OCI-LY3 (cell line): Measurements from ENCODE around the gene TDRD7.

Source experiments
- H2AFZ ChIP-seq: fragments of 200-600, 300-600 bp; shearing (Covaris generic); 2 replicates; pipeline ENCODE4 v1.6.0; 2014; ENCODE audit warnings: antibody characterized with exemption, low read depth, low read length
- H3K27ac ChIP-seq: fragments of 200-600, 300-600 bp; sonication (generic); 2 replicates; pipeline ENCODE4 v1.5.1; 2014; ENCODE audit warnings: mild to moderate bottlenecking, low read length, moderate library complexity, mixed read lengths
- H3K27me3 ChIP-seq: fragments of 200-600, 300-600 bp; sonication (generic); 2 replicates; pipeline ENCODE4 v1.6.1; 2014; ENCODE audit warnings: low read depth, low read length, mixed read lengths
- H3K36me3 ChIP-seq: fragments of 200-600, 300-600 bp; sonication (generic); replicated peaks from 2 replicates; pipeline ENCODE3; 2014; ENCODE audit warnings: low read depth, low read length, mixed read lengths
- H3K4me1 ChIP-seq: fragments of 300-600, 200-600 bp; sonication (generic); 2 replicates; pipeline ENCODE4 v1.6.1; 2014; ENCODE audit warnings: low read length, mixed read lengths
- H3K4me2 ChIP-seq: fragments of 200-600, 300-600 bp; sonication (generic); 2 replicates; pipeline ENCODE4 v1.6.1; 2014; ENCODE audit warnings: low read length, mixed read lengths
- H3K4me3 ChIP-seq: fragments of 300-600, 200-600 bp; sonication (generic); 2 replicates; pipeline ENCODE4 v1.5.1; 2014; ENCODE audit warnings: antibody characterized with exemption, mild to moderate bottlenecking, low read length, moderate library complexity
- H3K79me2 ChIP-seq: fragments of 300-600, 200-600 bp; shearing (Covaris generic); 2 replicates; pipeline ENCODE4 v1.6.1; 2014; ENCODE audit warnings: mild to moderate bottlenecking, low read length, mixed read lengths
- H3K9ac ChIP-seq: fragments of 300-600, 200-600 bp; shearing (Covaris generic); 2 replicates; pipeline ENCODE4 v1.6.0; 2014; ENCODE audit warnings: mild to moderate bottlenecking, low read length, moderate library complexity
- H3K9me3 ChIP-seq: fragments of 200-600, 300-600 bp; shearing (Covaris generic); 2 replicates; pipeline ENCODE4 v1.6.1; 2014; ENCODE audit warnings: low read length, mixed read lengths; ENCODE audit not compliant: insufficient read depth
- H4K20me1 ChIP-seq: fragments of 200-600, 300-600 bp; sonication (generic); 2 replicates; pipeline ENCODE4 v1.6.1; 2016; ENCODE audit warnings: low read length, mixed read lengths; ENCODE audit not compliant: insufficient read depth
- EZH2phosphoT487 ChIP-seq: fragments of 200-600 bp; shearing (Covaris generic); IDR thresholded peaks from 2 replicates; pipeline ENCODE4 v1.6.1; 2018; ENCODE audit warnings: antibody characterized with exemption, mixed run types, low read depth
- TF ChIP-seq, protein P1 (sequence below): fragments of 200-600, 300-600 bp; sonication (generic); IDR thresholded peaks from 2 replicates; pipeline ENCODE4 v1.5.1; 2014; ENCODE audit warnings: antibody characterized with exemption, low read length, low read depth

TDRD7 gene

DNA sequence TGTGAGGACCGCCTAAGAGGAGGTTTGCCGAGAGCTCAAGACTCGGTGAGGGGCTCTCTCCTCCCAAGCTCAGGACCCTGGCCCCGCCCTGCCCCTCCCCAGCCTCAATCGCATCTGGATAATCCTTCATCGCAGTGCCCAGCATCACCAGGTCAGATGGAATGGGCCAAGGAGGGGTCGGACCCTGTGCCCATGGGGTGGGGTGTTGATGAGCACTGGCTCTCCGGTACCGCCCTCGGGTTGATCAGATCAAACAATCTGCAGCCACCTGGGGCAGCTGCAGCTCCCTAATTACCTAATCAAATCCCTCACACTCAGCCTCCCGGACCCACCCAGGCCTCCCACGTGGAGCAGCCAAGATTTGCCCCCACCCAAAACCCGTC is 24.4 kb upstream of the TDRD7 start:
- Histone ChIP-seq H3K4me1 (peaks cover 58% of the 10 kb centered on the region), H3K79me2 (no peaks in the 10 kb centered on the region), H3K36me3 (no peaks in the 10 kb centered on the region), H3K9me3 (no peaks in the 10 kb centered on the region), H3K9ac (peak overlapping the region; percentile 88; the same call in 1 of the 2 replicates), H3K4me3 (peak overlapping the region; percentile 77), H4K20me1 (no peaks in the 10 kb centered on the region), H3K4me2 (peak overlapping the region; percentile 95), H2AFZ (peak overlapping the region; percentile 42; the same call in 1 of the 2 replicates), H3K27me3 (no peaks in the 10 kb centered on the region), H3K27ac (peak overlapping the region; percentile 92)
- TF ChIP-seq, protein P1, sequence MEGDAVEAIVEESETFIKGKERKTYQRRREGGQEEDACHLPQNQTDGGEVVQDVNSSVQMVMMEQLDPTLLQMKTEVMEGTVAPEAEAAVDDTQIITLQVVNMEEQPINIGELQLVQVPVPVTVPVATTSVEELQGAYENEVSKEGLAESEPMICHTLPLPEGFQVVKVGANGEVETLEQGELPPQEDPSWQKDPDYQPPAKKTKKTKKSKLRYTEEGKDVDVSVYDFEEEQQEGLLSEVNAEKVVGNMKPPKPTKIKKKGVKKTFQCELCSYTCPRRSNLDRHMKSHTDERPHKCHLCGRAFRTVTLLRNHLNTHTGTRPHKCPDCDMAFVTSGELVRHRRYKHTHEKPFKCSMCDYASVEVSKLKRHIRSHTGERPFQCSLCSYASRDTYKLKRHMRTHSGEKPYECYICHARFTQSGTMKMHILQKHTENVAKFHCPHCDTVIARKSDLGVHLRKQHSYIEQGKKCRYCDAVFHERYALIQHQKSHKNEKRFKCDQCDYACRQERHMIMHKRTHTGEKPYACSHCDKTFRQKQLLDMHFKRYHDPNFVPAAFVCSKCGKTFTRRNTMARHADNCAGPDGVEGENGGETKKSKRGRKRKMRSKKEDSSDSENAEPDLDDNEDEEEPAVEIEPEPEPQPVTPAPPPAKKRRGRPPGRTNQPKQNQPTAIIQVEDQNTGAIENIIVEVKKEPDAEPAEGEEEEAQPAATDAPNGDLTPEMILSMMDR: no peak
- no peak for TF ChIP-seq EZH2phosphoT487

DNA sequence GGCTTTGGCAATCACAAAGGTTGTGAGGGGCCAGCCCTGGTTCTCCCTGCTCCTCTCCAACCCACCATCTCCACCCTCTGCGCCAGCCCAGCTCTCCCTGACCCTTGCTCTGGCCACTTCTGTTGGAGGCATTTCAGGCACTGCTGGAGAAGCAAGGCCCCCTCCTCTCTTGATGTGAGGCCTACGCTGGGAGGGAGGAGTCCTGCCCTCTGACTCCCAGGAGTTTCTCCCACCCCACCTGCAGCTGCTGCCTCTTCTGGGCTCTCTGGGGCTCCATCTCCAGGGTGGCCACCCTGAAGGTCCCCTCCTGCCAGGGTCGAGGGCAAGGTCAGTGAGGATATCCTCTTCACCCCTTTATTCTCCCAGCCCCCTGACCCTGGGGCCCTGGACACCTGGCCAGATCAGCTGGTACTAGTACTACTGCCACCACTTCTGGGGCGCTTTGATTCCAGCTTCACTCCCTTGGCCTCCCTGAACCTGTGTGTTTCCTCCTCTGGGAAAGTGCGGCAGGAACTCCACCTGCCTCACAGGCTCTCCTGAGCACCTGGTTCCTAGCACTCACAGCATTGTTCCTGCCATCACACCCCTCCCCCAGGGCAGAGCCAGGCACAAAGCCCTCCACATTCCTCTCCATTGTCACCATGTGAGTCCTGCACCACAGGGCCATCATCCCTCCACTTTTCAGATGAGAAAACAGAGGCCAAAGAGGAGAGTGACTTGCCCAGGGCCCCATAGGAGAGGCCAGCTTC is 23.8 kb upstream of the TDRD7 start:
- no peaks in the 10 kb centered on the region for H3K36me3 ChIP-seq
- peak overlapping the region; percentile 77 for H3K4me3 ChIP-seq
- H3K27ac ChIP-seq: peak overlapping the region; percentile 92
- H2AFZ ChIP-seq: 0 out of 2 replicates have a peak overlapping the region, but pooled peaks have one; percentile 43
- TF ChIP-seq EZH2phosphoT487: no peak
- TF ChIP-seq, protein P1: no peak
- peak overlapping the region; percentile 88 for H3K9ac ChIP-seq
- no peaks in the 10 kb centered on the region for H3K27me3 ChIP-seq
- H3K4me2 ChIP-seq: peak overlapping the region; percentile 95
- no peaks in the 10 kb centered on the region for H4K20me1 ChIP-seq
- no peaks in the 10 kb centered on the region for H3K9me3 ChIP-seq
- H3K4me1 ChIP-seq: peaks cover 56% of the 10 kb centered on the region
- H3K79me2 ChIP-seq: no peaks in the 10 kb centered on the region

DNA sequence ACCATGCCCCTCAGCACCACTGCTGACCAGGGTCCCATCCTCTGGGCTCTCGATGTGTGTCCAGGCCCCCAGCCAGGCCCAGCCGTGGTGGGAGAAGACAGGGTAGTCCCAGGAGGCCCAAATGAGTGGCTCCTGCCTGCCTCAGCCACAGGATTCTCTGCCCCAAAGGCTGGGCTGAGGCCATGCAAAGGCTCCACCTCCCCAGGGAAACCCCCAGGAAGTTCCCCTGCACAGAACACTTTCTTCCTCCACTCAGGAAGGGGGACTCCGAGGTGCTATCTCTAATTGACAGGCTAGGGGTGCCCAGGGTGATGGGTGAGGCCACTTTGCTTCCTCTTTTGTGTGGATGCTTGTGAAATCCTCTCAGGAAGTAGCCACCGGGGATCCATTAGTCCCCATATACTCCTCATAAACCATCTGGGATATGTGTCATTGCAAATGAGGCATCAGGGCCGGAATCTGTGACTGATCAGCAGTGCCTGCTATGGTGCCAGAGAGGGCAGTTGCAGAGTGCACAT is 23.1 kb upstream of the TDRD7 start:
- no peaks in the 10 kb centered on the region for H3K79me2 ChIP-seq
- H4K20me1 ChIP-seq: no peaks in the 10 kb centered on the region
- peak overlapping the region; percentile 88 for H3K9ac ChIP-seq
- TF ChIP-seq, protein P1: no peak
- TF ChIP-seq EZH2phosphoT487: no peak
- peak overlapping the region; percentile 43; the same call in 1 of the 2 replicates for H2AFZ ChIP-seq
- peaks cover 55% of the 10 kb centered on the region for H3K4me1 ChIP-seq
- H3K4me2 ChIP-seq: peak overlapping the region; percentile 95
- no peaks in the 10 kb centered on the region for H3K27me3 ChIP-seq
- H3K9me3 ChIP-seq: no peaks in the 10 kb centered on the region
- H3K27ac ChIP-seq: peak overlapping the region; percentile 92
- peak overlapping the region; percentile 77 for H3K4me3 ChIP-seq
- H3K36me3 ChIP-seq: no peaks in the 10 kb centered on the region

DNA sequence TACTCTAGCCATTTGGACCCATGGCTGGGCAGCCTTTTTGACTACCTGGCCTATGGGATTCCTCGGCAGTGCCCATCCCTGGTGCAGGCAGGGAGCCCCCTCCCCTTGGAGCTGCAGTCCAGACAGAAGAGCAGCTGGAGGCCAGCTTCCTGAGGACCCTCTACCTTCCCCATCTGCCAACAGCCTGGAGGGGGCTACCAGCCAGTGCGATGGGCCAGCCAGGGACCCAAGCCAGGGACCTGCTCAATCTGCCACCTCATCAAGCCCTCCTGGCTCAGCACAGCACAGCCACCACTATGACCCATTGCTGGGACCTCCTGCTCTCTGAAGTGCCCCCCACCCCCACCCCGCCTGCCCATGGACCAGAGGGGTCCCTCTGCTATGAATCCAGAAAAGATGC is 22.6 kb upstream of the TDRD7 start:
- no peaks in the 10 kb centered on the region for H3K9me3 ChIP-seq
- no peaks in the 10 kb centered on the region for H3K36me3 ChIP-seq
- H2AFZ ChIP-seq: no peak overlapping the region; the same call in 1 of the 2 replicates
- H3K4me2 ChIP-seq: peak overlapping the region; percentile 95
- TF ChIP-seq, protein P1: no peak
- no peak for TF ChIP-seq EZH2phosphoT487
- H3K27me3 ChIP-seq: no peaks in the 10 kb centered on the region
- H3K27ac ChIP-seq: peak overlapping the region; percentile 92
- H3K79me2 ChIP-seq: no peaks in the 10 kb centered on the region
- H3K4me3 ChIP-seq: peak overlapping the region; percentile 56
- H4K20me1 ChIP-seq: no peaks in the 10 kb centered on the region
- peak overlapping the region; percentile 88; the same call in 1 of the 2 replicates for H3K9ac ChIP-seq
- peaks cover 50% of the 10 kb centered on the region for H3K4me1 ChIP-seq
